BJ (cell line): Measurements from ENCODE around the gene CXADR. TPM values are rescaled to one million over a fixed set of nuclear protein-coding genes. Genes with fewer than 3 reads are reported as not detected.

ENCODE experiments used
- CTCF ChIA-PET: fragments of 350-600 bp; formaldehyde crosslinking; extraction: SDS; loops from one replicate; lab custom pipeline; 2021; ENCODE audit warnings: antibody characterized with exemption, inconsistent platforms; lab: Yijun Ruan, JAX
- POLR2A ChIA-PET: fragments of 300-600 bp; sonication (Branson Sonifier 250); formaldehyde crosslinking; extraction: SDS; loops from one replicate; lab custom pipeline; 2021; ENCODE audit warnings: antibody characterized with exemption; lab: Charles Lee
- DNase-seq: peaks from one replicate; pipeline ENCODE4 v3.0.0-alpha.2; 2011; ENCODE audit warnings: low read depth
- H3K27me3 ChIP-seq: 2 replicates; pipeline ENCODE4 v1.6.0; 2011; ENCODE audit warnings: low read length; ENCODE audit not compliant: control insufficient read depth, insufficient read depth
- H3K36me3 ChIP-seq: 2 replicates; pipeline ENCODE4 v1.5.1; 2011; ENCODE audit warnings: low read length; ENCODE audit not compliant: control insufficient read depth, insufficient read depth
- H3K4me3 ChIP-seq: 2 replicates; pipeline ENCODE4 v1.5.1; 2011; ENCODE audit warnings: low read depth, mild to moderate bottlenecking, control low read depth, low read length
- polyA plus RNA-seq: library from polyadenylated mRNA; depleted of rRNA; stranded (reverse); fragments of >200 nt; gene quantifications from 2 replicates; pipeline ENCODE4 v1.2.3, GENCODE V29; 2011
- TF ChIP-seq, protein P1 (sequence below): IDR thresholded peaks from 2 replicates; pipeline ENCODE4 v1.5.1; 2011; ENCODE audit warnings: low read depth, mild to moderate bottlenecking, control low read depth, inconsistent platforms, low read length, moderate library complexity; ENCODE audit not compliant: insufficient read depth

The CXADR gene
- polyA plus RNA-seq, 1 experiment = 0.02 TPM

DNA sequence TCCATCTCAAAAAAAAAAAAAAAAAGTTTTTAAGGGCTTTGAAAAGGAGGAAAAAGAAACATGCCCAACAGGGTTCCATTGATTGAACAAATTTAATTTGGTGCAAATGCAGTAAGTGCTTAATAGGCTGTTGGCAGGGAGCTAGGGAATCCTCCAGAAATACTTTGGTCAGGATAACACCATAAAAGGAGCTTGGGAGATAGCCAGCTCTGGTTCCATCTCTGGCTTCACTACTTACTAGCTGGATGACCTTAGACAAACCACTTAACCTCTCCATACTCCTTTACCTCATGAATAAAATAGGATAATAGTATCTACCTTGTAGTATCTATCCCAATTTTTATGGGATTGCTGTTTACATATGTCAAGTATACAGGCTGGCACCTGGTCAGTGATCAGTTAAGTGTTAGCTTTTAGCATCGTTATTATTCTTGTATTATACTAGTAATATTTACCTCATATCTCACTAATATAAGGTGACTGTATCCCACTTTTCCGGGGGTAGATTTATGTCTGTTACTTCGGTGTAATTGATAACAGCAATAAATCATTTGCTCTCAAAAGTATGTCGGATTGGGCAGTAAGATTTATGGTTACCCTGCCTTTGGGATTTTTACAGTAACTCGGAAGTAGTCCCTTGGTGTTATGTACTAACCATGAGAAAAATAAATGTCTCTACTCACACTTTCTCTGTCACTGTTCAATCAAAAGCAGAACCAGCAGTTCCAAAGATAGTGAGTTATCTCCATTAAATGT is 63.4 kb downstream of the CXADR start:
- no peak overlapping the region for H3K4me3 ChIP-seq
- ChIA-PET CTCF (interaction anchor here (0.6 to 1.0 kb wide), 3 partner anchors 9 to 189 kb away, joined by 3 to 5 read pairs (median 3); no protein-coding TSS in a partner anchor), POLR2A (no interaction called here)
- TF ChIP-seq, protein P1, sequence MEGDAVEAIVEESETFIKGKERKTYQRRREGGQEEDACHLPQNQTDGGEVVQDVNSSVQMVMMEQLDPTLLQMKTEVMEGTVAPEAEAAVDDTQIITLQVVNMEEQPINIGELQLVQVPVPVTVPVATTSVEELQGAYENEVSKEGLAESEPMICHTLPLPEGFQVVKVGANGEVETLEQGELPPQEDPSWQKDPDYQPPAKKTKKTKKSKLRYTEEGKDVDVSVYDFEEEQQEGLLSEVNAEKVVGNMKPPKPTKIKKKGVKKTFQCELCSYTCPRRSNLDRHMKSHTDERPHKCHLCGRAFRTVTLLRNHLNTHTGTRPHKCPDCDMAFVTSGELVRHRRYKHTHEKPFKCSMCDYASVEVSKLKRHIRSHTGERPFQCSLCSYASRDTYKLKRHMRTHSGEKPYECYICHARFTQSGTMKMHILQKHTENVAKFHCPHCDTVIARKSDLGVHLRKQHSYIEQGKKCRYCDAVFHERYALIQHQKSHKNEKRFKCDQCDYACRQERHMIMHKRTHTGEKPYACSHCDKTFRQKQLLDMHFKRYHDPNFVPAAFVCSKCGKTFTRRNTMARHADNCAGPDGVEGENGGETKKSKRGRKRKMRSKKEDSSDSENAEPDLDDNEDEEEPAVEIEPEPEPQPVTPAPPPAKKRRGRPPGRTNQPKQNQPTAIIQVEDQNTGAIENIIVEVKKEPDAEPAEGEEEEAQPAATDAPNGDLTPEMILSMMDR = no peak
- H3K27me3 ChIP-seq = no peaks in the 10 kb centered on the region
- no peak for DNase-seq
- no peaks in the 10 kb centered on the region for H3K36me3 ChIP-seq

DNA sequence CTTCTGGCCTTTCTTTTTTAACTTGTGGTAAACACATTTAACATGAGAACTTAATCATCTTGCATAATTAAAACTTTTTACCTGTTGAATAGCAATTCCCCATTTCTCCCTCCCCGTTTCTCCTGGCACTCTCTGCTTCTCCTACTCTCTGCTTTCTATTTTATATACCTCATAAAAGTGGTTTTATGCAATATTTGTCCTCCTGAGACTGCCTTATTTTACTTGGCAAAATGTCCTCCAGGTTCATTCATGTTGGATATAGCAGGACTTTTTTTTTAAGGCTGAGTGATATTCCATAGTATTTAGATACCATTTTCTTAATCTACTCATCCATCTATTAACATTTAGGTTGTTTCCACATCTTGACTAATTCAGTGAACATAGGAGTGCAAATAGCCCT is 64.9 kb downstream of the CXADR start:
- POLR2A ChIA-PET = no interaction called here
- Histone ChIP-seq H3K27me3 (no peaks in the 10 kb centered on the region), H3K4me3 (no peak overlapping the region), H3K36me3 (no peaks in the 10 kb centered on the region)
- no peak for DNase-seq
- CTCF ChIA-PET = interaction anchor here (0.7 to 1.7 kb wide), 2 partner anchors 21 to 191 kb away, joined by 3 to 5 read pairs; no protein-coding TSS in a partner anchor
- TF ChIP-seq, protein P1 = no peak

DNA sequence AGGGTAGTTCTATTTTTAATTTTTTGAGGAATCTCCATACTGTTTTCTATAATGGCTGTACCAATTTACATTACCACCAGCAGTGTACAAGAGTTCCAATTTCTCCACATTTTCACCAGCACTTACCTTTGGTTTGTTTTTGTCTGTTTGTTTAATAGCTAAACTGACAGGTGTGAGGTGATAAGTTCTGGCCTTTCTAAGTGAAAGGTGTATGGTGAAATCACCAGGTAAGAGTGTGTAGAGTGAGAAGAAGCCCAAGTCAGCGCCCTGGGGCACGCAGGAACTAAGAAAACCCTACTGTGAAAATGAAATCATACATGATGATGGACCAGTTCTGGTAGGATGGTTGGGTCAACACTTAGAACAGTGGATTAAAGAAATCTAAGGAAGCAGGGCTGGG is 65.3 kb downstream of the CXADR start:
- ChIA-PET CTCF (interaction anchor here (1.7 kb wide), 1 partner anchor 191 kb away, joined by 5 read pairs; no protein-coding TSS in a partner anchor), POLR2A (no interaction called here)
- no peaks in the 10 kb centered on the region for H3K36me3 ChIP-seq
- no peak overlapping the region for H3K4me3 ChIP-seq
- TF ChIP-seq, protein P1 = no peak
- no peak for DNase-seq
- no peaks in the 10 kb centered on the region for H3K27me3 ChIP-seq

DNA sequence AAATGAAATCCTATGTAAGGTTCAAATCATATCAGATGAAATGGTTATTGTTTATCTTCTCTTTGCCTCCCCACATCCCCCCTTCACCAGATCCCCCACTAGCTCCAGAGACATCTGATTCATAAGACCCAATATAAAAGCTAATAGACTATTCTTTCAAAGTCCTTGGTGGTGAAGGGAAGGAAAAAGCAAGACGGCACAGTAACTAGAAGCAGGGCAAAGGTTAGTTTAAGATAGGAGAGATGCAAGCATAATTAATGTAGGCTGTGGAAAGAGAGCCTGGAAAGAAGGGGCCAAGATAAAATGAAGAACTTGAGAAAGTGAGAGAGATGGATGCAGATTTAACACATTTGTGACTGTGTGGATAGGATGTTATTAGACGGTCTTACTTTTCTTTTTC is 66.0 kb downstream of the CXADR start:
- Histone ChIP-seq H3K27me3 (no peaks in the 10 kb centered on the region), H3K36me3 (no peaks in the 10 kb centered on the region), H3K4me3 (no peak overlapping the region)
- ChIA-PET POLR2A (no interaction called here), CTCF (interaction anchor here (1.7 kb wide), 1 partner anchor 192 kb away, joined by 5 read pairs; no protein-coding TSS in a partner anchor)
- TF ChIP-seq, protein P1 = no peak
- DNase-seq = no peak

DNA sequence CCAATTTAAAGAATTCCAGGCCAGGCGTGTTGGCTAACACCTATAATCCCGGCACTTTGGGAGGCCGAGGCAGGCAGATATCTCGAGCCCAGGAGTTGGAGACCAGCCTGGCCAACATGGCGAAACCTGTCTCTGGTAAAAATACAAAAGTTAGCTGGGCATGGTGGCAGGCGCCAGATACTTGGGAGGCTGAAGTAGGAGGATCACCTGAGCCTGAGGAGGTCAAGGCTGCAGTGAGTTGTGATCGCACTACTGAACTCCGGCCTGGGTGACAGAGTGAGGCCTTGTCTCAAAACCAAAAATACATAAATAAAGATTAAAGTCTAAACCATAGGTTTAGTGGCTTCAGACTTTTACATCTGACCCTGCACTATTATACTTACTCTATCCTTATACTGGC is 67.5 kb downstream of the CXADR start:
- POLR2A ChIA-PET = no interaction called here

More for the DNA sequence above, 67.5 kb downstream of the CXADR start:
- H3K4me3 ChIP-seq = no peak overlapping the region
- no peaks in the 10 kb centered on the region for H3K27me3 ChIP-seq
- H3K36me3 ChIP-seq = no peaks in the 10 kb centered on the region
- DNase-seq = no peak
- CTCF ChIA-PET = interaction anchor here (4.1 kb wide), 1 partner anchor 194 kb away, joined by 20 read pairs; no protein-coding TSS in a partner anchor
- TF ChIP-seq, protein P1 = no peak
